ENCODE results near the gene STAC3.

DNA sequence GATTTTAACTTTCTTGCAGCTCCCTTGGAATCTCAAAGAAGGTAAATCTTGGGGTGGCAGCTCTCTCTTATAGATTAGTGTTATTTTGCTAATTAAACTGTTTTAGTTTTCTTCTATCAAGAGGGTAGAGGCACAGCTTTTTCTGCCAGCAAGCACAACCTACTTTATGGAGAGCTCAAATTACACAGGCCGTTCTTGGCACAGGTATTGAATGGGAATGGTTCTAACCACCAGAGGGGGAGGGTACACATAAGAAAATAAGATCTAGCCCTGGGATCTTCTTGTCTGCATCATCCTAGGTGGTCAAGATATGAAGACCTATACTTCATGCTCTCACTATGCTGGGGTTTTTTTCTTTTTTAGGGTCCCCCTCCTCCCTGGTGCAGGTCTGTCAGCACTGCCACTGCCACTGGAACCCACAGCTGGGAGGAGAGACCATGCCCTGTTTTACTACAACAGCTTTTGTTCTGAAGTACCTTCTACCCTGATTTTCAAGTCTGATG, 48.6 kb upstream of the STAC3 start:
- TF ChIP-seq, protein P1, sequence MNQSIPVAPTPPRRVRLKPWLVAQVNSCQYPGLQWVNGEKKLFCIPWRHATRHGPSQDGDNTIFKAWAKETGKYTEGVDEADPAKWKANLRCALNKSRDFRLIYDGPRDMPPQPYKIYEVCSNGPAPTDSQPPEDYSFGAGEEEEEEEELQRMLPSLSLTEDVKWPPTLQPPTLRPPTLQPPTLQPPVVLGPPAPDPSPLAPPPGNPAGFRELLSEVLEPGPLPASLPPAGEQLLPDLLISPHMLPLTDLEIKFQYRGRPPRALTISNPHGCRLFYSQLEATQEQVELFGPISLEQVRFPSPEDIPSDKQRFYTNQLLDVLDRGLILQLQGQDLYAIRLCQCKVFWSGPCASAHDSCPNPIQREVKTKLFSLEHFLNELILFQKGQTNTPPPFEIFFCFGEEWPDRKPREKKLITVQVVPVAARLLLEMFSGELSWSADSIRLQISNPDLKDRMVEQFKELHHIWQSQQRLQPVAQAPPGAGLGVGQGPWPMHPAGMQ (IDR thresholded peaks at IDR 0.05; ENCODE audit: borderline replicate concordance), result no peak
- TF ChIP-seq EP300 (IDR thresholded peaks at IDR 0.05; ENCODE audit: borderline replicate concordance in 1 of 2, control insufficient read depth in 1 of 2, low read depth in 2 of 2, low read length in 2 of 2), result no peak
- TF ChIP-seq HCFC1 (IDR thresholded peaks at IDR 0.05; ENCODE audit: low read length), result no peak
- TF ChIP-seq HDGF (IDR thresholded peaks at IDR 0.05), result no peak
- TF ChIP-seq CTCF (IDR thresholded peaks at IDR 0.05 in 2 of 3, conservative IDR thresholded peaks at IDR 0.05 in 1 of 3; ENCODE audit: control insufficient read depth in 2 of 3, extremely low read depth in 1 of 3, insufficient read depth in 1 of 3, low read depth in 3 of 3, low read length in 3 of 3), result no peak
- no peak for TF ChIP-seq CHD4 (IDR thresholded peaks at IDR 0.05)
- TF ChIP-seq POLR2AphosphoS5 (IDR thresholded peaks at IDR 0.05; ENCODE audit: low read length), result no peak
- no peak for TF ChIP-seq EZH2 (IDR thresholded peaks at IDR 0.05; ENCODE audit: borderline replicate concordance, control insufficient read depth, low read depth, low read length)
- TF ChIP-seq ZNF24 (IDR thresholded peaks at IDR 0.05), result no peak
- no peak for TF ChIP-seq SRF (IDR thresholded peaks at IDR 0.05; ENCODE audit: low read depth in 2 of 2, low read length in 2 of 2)

Measured in GM12878 (cell line).